Neural crest cell (in vitro differentiated cells): Measurements from ENCODE around the gene FNDC3B. TPM values are rescaled to one million over a fixed set of nuclear protein-coding genes. Genes with fewer than 3 reads are reported as not detected.
"Not testable (repeated sequence)": the region's sequence is repeated elsewhere in the genome, so short reads cannot be mapped to it uniquely, and the experiment has no call there.

Experiments
- DNase-seq: peaks from one replicate; pipeline ENCODE4 v3.0.0; 2021; ENCODE audit warnings: low read depth, mixed read lengths, low spot score
- H3K27ac Mint-ChIP-seq: one replicate; pipeline ENCODE4 v1.8.0; 2021; ENCODE audit warnings: mild to moderate bottlenecking, mixed read lengths; ENCODE audit not compliant: unreplicated experiment
- H3K27me3 Mint-ChIP-seq: 2 replicates; pipeline ENCODE4 v1.8.0; 2021; ENCODE audit warnings: low read depth, mild to moderate bottlenecking, mixed read lengths
- H3K36me3 Mint-ChIP-seq: 2 replicates; pipeline ENCODE4 v1.8.0; 2021; ENCODE audit warnings: low read depth, mild to moderate bottlenecking, mixed read lengths
- H3K4me1 Mint-ChIP-seq: 2 replicates; pipeline ENCODE4 v1.8.0; 2021; ENCODE audit warnings: mixed read lengths
- H3K4me3 Mint-ChIP-seq: one replicate; pipeline ENCODE4 v1.8.0; 2021; ENCODE audit warnings: mild to moderate bottlenecking, mixed read lengths
- H3K9me3 Mint-ChIP-seq: 2 replicates; pipeline ENCODE4 v1.8.0; 2021; ENCODE audit warnings: mixed read lengths
- total RNA-seq: library from RNA; stranded (reverse); gene quantifications from 2 replicates; pipeline ENCODE4 v1.2.1, GENCODE V29; 2021
- TF ChIP-seq, protein P1 (sequence below): fragments of 200-600 bp; sonication (generic); conservative IDR thresholded peaks from 2 replicates; pipeline ENCODE4 v1.5.0; 2021; ENCODE audit warnings: antibody characterized with exemption, mild to moderate bottlenecking

The FNDC3B gene
- total RNA-seq, 1 donor from 2014 or later: 41.5 TPM

DNA sequence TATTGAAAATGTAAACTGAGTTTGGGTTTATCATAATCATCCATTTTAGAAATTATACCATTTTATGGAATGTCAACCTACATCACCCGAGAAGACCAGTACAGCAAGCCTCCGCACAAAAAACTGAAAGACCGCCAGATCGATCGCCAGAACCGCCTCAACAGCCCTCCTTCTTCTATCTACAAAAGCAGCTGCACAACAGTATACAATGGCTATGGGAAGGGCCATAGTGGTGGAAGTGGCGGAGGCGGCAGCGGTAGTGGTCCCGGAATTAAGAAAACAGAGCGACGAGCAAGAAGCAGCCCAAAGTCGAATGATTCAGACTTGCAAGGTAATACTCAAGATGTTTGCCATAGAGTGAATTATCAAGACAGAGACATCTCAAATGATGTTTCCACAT, 211.8 kb downstream of the FNDC3B start:
- DNase-seq: no peak
- TF ChIP-seq, protein P1, sequence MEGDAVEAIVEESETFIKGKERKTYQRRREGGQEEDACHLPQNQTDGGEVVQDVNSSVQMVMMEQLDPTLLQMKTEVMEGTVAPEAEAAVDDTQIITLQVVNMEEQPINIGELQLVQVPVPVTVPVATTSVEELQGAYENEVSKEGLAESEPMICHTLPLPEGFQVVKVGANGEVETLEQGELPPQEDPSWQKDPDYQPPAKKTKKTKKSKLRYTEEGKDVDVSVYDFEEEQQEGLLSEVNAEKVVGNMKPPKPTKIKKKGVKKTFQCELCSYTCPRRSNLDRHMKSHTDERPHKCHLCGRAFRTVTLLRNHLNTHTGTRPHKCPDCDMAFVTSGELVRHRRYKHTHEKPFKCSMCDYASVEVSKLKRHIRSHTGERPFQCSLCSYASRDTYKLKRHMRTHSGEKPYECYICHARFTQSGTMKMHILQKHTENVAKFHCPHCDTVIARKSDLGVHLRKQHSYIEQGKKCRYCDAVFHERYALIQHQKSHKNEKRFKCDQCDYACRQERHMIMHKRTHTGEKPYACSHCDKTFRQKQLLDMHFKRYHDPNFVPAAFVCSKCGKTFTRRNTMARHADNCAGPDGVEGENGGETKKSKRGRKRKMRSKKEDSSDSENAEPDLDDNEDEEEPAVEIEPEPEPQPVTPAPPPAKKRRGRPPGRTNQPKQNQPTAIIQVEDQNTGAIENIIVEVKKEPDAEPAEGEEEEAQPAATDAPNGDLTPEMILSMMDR: no peak
- Mint-ChIP-seq H3K36me3 (peaks cover 11% of the 10 kb centered on the region), H3K27ac (no peak overlapping the region), H3K9me3 (no peaks in the 10 kb centered on the region), H3K27me3 (no peaks in the 10 kb centered on the region), H3K4me1 (peaks cover 5% of the 10 kb centered on the region), H3K4me3 (no peak overlapping the region)

DNA sequence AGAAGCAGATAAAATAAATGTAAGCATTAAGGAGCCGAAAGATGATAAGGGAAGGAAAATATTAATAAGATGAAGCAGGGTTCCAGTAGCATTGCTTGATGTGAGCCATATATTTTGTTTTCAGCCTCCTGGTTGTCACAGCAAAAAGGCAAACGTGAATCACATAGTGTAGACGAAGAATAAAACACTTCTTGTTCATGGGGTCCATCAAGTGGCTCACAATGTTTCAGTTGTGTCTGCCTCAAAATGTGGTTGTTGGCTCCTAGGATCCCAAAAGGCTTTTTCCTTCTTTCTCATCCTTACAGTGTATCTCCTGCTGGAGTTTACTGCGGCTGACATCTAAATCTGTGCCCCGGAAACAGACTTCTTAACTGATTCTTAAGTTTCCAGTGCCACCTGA, 213.8 kb downstream of the FNDC3B start:
- Mint-ChIP-seq H3K27ac (no peak overlapping the region), H3K36me3 (peaks cover 8% of the 10 kb centered on the region), H3K4me1 (peaks cover 9% of the 10 kb centered on the region), H3K27me3 (no peaks in the 10 kb centered on the region), H3K9me3 (no peaks in the 10 kb centered on the region), H3K4me3 (no peak overlapping the region)
- TF ChIP-seq, protein P1: no peak
- DNase-seq: no peak

GRCh38 chr3:172254542-172254941, 215.2 kb downstream of the FNDC3B start:
- DNase-seq: no peak
- Mint-ChIP-seq H3K4me1 (peaks cover 21% of the 10 kb centered on the region), H3K9me3 (no peaks in the 10 kb centered on the region), H3K36me3 (peaks cover 8% of the 10 kb centered on the region), H3K4me3 (no peak overlapping the region), H3K27ac (no peak overlapping the region), H3K27me3 (no peaks in the 10 kb centered on the region)
- TF ChIP-seq, protein P1: no peak

GRCh38 chr3:172255321-172255720, 215.9 kb downstream of the FNDC3B start:
- H3K36me3 Mint-ChIP-seq: not testable (repeated sequence)

GRCh38 chr3:172256101-172256734, 216.8 kb downstream of the FNDC3B start:
- TF ChIP-seq, protein P1: no peak
- H3K36me3 Mint-ChIP-seq: peaks cover 6% of the 10 kb centered on the region
- no peaks in the 10 kb centered on the region for H3K9me3 Mint-ChIP-seq
- H3K27ac Mint-ChIP-seq: no peak overlapping the region
- peaks cover 32% of the 10 kb centered on the region for H3K4me1 Mint-ChIP-seq
- no peak for DNase-seq
- H3K27me3 Mint-ChIP-seq: no peaks in the 10 kb centered on the region
- no peak overlapping the region for H3K4me3 Mint-ChIP-seq

More at GRCh38 chr3:172255321-172255720, 215.9 kb downstream of the FNDC3B start:
- not testable (repeated sequence) for H3K9me3 Mint-ChIP-seq, H3K4me3 Mint-ChIP-seq, DNase-seq, H3K27me3 Mint-ChIP-seq, H3K27ac Mint-ChIP-seq
- peaks cover 26% of the 10 kb centered on the region for H3K4me1 Mint-ChIP-seq

GRCh38 chr3:172257648-172258400, 218.4 kb downstream of the FNDC3B start:
- no peak for DNase-seq
- no peaks in the 10 kb centered on the region for H3K27me3 Mint-ChIP-seq
- H3K36me3 Mint-ChIP-seq: peaks cover 8% of the 10 kb centered on the region
- H3K9me3 Mint-ChIP-seq: no peaks in the 10 kb centered on the region
- TF ChIP-seq, protein P1: no peak
- H3K27ac Mint-ChIP-seq: peak overlapping the region; percentile 55
- H3K4me3 Mint-ChIP-seq: no peak overlapping the region
- peaks cover 39% of the 10 kb centered on the region for H3K4me1 Mint-ChIP-seq
